ENCODE measurements around the gene TREML4.
"Not testable (repeated sequence)": the region's sequence is repeated elsewhere in the genome, so short reads cannot be mapped to it uniquely, and the experiment has no call there.

The TREML4 gene

DNA sequence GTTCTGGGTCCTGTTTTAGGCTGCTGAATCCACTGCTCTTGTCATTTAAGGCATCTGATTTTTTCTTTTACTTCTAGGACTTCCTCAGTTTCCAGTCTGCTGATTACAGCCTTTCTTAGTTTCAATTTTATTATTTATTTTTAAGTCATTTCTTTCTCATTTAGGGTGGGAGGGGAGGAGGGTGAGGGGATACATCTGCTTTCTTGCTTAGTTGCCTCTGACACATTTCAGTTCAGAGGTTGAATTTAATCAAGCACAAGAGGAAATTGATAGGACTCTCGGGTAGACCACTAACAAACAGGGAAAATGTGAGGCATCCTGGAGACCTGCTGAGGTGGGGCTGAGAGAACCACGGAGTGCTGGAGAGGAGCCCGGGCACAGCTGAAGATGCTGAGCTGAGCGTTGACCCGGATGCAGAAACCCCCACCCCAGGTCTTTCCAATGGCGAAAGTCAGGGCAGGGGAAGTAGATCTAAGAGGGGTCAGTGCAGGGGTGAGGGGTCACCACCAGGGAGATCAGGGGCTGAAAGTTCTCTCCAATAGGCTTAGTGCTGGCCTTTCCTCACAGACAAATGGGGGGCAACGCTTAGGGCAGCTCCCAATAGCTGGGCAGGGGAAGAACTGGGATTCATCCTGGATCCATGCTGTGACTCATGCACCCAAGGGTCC lies 19.6 kb upstream of the TREML4 start:
- no peak for DNase-seq (ENCODE audit: low read depth in 2 of 2)

DNA sequence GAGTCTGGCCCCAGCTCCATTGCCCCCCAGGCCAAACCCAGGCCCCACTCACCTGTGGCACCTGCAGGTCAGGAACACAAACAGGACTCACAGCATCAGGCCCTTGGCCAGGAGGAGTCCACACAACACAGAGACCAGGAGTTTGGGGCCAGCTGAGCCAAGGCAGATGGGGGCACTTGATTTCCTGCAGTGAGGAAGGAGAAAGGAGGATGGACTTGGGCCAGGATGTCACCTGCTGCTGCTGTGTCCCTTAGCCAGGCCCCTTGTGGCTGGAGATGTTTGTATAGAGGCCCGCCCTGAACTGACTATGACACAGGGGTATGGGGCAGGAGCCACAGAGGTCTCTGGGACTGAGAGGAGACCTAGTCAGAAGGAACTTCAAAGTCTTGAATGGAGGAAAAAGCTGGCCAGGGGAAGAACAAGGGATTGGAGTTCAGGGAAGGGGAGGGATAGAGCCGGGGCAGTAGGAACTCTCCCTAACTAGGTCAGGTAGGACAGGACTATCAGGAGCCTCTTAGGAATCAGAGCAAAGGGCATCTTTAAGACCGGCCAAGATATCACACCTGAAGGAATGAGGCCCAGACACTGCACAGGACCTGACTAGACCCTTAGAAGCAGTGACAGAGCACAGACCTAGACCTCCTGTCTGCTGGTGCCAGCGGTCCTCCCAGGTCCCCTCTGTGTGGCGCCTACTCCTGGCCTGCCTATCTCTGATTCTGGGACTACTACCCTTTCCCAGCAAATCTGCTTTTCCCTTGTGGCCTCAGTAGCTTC lies 18.4 kb upstream of the TREML4 start:
- DNase-seq (ENCODE audit: low read depth in 2 of 2) = no peak

DNA sequence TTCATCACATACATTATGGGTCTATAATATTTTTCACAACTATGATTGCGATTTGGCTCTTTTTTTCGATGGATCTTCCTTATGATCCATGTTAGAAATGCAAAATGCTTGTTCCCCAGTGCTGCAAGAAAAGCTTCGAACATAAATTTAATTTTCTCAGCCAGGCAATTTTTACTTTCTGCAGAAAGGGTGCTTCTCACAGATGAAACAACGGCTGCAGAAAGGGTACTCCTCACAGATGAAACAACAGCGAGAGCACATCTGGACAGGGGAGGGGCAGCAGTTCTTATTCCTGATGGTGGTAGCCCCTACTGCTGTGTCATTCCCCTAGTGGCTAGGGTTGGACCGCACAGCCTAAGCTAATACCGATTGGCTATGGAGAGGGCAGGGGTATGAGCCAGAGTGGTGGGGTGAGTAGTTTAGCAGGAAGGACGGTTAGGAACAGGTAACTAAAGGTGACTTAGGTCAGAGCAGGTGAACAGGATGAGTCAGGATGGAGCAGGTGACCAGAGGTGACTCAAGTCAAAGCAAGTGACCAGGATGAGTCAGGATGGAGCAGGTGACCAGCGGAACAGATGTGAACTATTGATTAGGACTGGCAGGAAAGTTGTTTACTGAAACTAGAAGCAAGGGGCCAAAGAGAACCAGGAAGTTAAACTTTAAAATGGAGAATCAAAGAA lies 13.4 kb upstream of the TREML4 start:
- DNase-seq (ENCODE audit: low read depth in 2 of 2) = no peak

DNA sequence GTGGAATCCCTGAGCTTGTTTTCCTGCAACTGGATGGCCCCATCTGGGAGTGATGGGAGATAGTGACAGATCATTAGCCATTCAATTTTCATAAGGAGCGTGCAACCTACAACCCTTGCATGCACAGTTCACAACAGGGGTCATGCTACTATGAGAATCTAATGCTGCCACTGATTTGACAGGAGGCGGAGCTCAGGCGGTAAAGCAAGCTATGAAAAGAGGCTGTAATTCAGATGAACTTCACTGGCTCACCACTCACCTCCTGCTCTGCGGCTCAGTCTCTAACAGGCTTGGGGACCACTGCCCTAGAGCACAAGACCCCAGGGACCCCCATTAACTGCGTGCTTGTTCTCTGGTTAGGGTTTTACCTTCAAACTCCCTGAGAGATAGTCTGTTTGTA lies 12.4 kb upstream of the TREML4 start:
- no peak for DNase-seq (ENCODE audit: low read depth in 2 of 2)

DNA sequence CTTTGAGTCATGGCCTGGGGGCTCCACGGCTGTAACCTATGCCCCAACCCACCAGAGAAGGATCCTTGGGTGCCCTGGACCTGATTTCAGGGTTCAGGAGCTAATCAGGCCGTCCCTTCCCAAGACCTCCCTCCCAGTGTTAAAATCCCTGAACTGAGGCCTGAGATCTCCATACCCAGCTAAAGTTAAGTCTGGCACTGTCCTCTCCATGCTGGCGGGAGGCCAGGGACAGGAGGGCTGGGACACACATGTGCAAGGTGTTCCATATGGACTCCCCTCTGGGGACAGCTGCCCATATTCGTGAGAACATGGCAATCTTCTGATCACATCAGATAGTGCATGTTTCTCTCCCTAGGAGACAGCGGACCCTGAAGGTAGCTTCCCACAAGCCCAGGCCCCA lies 11.5 kb upstream of the TREML4 start:
- no peak for DNase-seq (ENCODE audit: low read depth in 2 of 2)

DNA sequence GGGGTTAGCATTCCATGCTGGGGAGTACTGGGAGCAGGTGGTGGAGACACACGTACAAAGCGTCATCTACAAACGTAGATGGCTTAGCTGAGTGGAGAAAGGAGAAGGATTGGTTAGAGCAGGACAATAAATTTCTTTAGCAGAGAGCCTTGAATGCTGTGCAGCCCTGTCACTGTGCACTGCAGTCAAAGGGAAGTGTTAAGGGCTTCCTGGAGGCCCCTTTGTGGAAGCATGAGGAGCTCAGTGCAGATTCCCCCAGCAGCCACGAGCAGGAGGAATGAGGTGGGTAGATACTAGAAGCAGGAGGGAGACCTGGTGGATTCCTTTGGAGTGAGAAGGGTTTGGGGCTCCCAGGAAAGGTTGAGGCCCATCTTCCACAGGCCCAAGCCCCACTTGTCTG lies 6.1 kb upstream of the TREML4 start:
- no peak for DNase-seq (ENCODE audit: low read depth in 2 of 2)

DNA sequence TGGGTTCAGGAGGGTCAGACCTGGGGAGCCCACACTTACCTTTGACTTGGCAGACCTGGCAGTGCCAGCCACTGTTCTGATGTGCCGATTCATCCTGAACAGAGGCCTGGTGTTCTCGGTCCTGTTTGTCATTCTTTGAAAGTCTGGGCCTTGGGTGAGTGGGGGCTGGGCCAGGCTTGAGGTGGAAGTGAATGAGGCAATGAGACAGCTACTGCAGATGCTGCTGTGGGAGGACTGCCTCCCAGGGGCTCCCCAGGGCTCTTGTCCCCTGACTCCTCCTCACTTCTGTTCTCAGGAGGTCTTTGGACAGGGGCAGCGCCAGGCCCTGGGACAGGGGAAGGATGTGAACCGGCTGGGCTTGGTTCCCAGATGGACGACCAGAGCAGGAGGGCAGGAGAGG lies 5.6 kb upstream of the TREML4 start:
- no peak for DNase-seq (ENCODE audit: low read depth in 2 of 2)

DNA sequence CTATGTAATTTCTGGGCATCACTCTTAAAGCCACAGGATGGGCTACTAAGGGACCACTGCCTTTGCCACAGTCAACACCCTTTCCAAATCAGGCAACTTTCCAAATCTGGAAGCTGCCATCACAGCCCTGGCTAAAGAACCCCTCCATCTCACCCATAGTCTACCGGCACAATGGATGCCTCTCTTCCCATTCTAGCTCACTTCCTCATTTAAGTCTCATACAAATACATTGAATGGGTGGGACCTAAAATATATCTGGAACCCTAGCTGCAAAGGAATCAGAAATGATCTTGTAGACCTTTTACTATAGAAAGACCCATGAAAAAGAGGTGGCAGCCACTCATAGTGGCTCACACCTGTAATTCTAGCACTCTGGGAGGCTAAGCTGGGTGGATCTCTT lies 3.3 kb upstream of the TREML4 start:
- no peak for DNase-seq (ENCODE audit: low read depth in 2 of 2)

DNA sequence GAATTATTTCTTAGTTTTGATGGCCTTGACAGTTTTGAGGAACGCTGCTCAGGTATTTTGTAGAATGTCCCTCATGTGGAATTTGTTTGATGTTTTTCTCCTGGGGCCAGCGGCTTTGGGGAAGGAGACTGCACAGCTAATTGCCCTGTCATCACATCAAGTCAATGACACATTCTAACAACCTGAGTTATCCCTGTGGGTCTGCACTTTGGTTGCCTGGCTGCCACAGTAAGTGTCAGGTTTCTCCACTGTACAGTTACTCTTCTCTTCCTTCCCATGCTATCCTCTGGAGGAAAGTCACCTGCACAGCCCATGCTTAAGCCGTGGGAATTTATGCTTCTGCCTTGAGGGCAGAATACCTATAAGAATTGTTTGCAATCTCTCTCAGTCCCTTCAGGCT lies 1.4 kb upstream of the TREML4 start:
- no peak for DNase-seq (ENCODE audit: low read depth in 2 of 2)

DNA sequence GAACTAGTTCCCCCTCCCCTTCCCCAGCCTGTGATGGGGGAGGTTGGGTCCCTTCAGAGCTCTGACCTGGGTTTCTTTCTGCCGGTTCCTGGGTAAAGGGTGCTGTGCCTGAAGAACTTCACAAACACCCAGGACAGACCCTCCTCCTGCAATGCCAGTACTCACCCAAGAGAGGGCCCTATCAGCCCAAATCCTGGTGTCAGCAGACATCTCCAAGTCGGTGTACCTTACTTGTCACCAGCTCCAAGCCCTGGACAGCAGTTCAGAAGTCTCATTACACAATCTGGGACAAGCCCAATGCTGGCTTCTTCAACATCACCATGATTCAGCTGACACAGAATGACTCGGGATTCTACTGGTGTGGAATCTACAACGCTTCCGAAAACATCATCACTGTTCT lies 467 bp downstream of the TREML4 start:
- no peak for DNase-seq (ENCODE audit: low read depth in 2 of 2)

DNA sequence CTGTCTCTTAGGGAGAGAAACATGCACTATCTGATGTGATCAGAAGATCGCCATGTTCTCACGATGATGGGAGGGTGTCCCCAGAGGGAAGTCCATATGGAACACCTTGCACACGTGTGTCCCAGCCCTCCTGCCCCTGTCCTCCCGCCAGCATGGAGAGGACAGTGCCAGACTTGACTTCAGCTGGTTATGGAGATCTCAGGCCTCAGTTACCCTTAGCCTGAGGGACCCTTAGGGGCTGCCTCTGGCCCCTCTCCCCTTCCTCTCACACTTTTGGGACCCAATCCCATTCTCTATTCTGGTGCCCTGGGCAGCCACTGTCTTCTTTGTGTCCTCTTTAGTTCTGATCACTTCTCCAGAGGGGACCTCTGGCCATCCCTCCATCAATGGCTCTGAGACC lies 1.6 kb downstream of the TREML4 start:
- no peak for DNase-seq (ENCODE audit: low read depth in 2 of 2)

DNA sequence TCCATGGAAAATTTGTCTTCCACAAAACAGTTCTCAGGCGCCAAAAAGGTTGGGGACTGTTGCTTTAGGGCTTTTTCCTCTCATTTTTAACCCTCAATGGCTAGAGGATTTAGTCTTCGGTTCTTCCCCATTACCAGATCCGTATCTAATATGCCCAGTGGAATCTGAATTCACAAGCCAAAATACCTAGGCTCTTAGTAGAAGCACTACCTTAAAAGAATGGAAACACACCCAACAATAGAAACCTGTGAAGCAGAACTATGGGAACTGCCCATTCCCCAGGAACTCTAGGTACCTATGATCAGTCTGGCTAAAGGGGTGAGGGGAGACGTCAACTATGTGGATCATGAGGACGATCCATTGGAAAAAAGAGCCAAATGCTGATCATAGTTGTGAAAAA lies 3.1 kb downstream of the TREML4 start:
- no peak for DNase-seq (ENCODE audit: low read depth in 2 of 2)

DNA sequence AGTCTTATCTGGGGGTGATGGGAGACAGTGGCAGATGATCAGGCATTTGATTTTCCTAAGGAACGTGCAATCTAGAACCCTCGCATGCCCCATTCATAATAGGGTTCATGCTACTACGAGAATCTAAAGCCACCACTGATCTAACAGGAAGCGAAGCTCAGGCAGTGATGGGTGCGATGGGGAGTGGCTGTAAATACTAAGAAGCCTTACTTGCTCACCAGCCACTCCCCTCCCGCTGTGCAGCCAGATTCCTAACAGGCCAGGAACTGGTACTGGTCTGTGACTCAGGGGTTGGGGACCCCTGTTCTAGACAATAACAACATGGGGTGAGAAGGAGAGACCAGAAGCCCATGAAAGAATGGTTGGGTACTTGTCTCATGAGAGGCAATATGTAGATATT lies 4.5 kb downstream of the TREML4 start:
- DNase-seq (ENCODE audit: low read depth in 2 of 2) = no peak

DNA sequence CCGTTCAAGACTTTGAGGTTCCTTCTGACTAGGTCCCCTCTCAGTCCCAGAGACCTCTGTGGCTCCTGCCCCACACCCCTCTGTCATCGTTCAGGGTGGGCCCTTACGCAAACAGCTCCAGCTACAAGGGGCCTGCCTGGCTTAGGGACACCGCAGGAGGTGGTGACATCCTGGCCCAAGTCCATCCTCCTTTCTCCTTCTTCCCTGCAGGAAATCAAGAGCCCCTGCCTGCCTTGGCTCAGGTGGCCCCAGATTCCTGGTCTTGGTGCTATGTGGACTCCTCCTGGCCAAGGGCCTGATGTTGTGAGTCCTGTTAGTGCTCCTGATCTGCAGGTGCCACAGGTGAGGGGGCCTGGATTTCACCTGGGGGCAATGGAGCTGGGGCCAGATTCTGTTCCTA lies 8.1 kb downstream of the TREML4 start:
- DNase-seq (ENCODE audit: low read depth in 2 of 2) = no peak

DNA sequence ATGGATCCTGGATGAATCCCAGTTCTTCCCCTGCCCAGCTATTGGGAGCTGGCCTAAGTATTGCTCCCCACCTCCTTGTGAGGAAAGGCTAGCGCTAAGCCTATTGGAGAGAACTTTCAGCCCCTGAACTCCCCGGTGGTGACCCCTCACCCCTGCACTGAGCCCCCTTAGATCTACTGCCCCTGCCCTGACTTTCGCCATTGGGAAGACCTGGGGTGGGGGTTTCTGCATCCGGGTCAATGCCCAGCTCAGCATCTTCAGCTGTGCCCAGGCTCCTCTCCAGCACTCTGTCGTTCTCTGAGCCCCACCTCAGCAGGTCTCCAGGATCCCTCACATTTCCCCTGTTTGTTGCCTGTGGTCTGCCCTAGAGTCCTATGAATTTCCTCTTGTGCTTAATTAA lies 9.0 kb downstream of the TREML4 start:
- DNase-seq (ENCODE audit: low read depth in 2 of 2) = no peak

DNA sequence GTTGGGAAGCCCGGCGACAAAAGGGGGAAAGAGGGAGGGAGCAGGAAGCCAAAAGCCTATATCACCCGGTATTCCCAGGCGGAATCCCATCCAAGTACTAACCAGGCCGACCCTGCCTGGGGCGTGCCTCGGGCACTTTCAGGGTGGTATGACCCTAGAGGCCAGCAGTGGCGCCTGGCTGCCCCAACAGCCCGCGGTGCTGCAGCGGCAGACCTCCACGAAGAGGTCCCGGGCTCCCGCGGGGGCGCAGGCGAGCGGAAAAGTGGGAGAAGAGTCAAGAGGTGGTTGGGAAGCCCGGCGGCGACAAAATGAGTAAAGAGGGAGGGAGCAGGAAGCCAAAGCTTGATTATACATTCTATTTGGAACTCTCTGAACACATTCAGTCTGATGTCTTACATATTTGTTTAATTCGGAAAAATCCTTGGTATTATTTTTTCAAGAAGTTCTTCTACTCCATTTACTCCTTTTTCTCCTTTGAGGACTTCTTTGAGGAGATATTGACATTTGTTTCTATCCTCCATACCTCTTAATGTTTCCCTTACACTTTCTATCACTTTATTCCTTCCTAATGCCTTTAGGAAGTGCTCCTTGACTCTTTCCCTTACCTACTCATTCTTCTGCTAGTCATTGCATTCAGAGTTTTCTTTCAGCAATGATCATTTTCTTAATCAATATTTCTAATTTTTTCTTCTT lies 11.5 kb downstream of the TREML4 start:
- no peak for DNase-seq (ENCODE audit: low read depth in 2 of 2)

DNA sequence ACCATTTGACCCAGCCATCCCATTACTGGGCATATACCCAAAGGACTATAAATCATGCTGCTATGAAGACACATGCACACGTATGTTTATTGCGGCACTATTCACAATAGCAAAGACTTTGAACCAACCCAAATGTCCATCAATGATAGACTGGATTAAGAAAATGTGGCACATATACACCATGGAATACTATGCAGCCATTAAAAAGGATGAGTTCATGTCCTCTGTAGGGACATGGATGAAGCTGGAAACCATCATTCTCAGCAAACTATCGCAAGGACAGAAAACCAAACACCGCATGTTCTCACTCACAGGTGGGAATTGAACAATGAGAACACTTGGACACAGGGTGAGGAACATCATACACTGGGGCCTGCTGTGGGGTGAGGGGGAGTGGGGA lies 18.4 kb downstream of the TREML4 start:
- not testable (repeated sequence) for DNase-seq (ENCODE audit: low read depth in 2 of 2)

DNA sequence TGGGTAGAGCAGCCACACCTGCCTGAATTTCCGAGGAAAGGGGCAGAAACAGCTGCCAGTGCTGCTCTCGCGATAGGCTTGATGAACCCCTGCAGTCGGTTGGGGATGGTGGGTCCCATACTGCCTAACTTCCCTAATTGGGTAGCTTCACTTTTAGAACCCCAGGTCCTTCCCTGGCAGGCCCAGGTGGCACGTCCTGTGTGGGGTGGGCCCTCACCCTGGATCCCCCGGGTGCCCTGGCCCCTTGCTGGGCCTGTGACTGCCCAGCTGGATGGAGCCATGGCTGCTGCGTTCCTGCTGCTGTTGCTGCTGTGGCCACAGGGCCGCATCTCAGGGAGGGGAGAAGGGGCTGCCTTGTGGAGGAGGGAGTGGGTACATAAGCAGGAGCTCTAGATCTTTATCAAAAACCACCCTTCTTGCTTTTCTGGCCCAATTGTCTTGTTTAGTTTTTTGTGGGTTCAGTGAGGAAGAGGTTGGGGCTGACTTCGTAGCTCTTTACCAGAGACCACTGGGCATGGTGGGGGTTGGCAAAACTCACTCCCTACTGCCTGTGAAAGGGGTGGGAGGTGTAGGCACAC lies 19.2 kb downstream of the TREML4 start:
- no peak for DNase-seq (ENCODE audit: low read depth in 2 of 2)

DNA sequence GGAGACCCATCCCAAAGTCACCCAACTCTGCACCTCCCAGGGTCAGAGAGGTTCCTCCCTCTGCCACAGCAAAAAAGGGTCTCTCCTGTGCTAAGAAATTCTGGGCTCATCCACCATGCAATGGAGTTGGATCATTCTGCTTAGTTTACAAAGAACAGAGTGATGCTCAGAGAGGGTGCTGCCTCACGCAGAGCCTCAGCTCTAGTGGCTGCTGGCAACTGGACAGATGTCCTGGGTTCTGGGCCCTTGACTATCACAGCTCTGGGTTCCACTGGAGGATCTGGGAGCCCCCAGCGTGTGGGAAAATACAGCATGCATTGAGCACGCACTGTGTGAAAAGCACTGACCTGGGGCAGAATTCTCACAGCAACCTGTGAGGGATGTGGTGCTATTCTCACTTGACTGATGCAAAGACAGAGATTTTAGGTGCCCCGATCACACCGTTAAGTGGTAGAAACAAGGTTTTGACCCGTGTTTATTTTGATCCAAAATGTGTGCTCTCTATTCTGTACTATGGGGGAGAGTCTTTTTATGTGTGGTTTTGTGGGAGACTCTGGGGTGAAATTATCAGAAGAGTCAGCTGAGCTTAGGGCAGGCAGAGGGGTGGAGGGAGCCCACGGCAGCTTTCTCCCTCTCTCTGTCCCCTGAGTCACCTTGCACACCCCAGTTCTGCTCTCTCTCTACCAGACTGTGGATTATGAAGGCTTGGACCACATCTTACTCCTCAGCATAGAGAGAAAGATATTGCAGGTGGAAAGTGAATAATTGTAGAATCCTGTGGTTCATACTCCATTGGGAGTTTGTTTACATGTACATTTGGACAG lies 19.9 kb downstream of the TREML4 start:
- no peak for DNase-seq (ENCODE audit: low read depth in 2 of 2)

DNA sequence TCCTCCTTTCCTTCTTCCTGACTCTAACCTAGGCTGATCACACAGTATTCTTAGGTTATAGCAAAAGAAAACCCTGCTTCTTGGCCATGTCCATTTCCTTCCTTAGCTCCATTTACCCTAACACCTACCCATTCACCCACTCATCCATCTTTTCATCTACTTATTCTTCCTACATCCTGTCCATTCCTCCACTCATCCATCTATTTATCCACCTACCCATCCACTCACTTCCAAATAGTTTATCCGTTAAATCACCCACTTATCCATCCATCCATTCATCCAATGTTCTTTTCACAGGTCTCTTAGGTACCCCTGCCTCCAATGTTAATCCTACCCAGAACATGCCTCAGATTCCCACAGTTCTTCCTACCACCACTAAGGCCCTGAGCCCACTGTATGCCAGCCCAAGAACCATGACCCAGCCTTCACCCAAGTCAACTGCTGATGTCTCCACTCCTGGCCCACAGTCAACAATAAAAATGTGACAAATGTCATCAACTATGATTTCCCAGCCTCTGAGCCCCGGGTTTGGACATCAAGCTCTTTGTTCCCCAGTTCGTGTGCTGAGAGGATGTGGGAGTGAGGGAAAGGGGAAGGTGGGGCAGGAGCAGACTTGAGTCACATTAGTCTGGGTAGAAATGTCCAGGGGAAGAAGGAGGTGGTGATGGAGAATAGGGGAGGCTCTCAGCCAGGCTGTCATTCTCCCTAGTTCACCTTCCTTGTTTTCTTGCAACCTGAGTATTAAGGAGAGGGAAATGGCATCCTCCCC lies 24.4 kb downstream of the TREML4 start:
- no peak for DNase-seq (ENCODE audit: low read depth in 2 of 2)

DNA sequence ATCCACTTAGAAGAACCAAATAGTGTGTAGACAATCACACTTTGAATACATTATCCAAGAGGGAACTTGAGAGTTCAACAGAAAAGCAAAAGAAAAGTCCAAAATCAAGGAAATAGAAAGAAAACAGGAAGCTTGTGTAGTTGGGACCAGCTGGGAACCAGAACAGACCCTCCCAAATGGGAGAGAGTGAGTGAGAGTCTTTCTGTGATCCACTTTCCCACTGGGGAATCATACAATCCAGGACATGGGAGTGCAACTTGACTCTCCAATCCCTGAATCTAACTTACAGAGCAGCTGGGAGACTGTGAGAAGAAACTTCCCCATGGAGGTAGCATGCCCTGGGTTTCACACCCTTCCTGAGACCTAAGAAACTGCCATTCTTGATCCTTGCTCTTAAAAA lies 27.0 kb downstream of the TREML4 start:
- no peak for DNase-seq (ENCODE audit: low read depth in 2 of 2)

All from activated CD4-positive, alpha-beta T cell treated with anti-CD3 and anti-CD28 coated beads for 24 hours (primary cell).